Mesothelial cell of epicardium (in vitro differentiated cells): ENCODE data around the gene NCKAP1. TPM values are rescaled to one million over a fixed set of nuclear protein-coding genes. Genes with fewer than 3 reads are reported as not detected.
A peak's percentile ranks its signal among the peaks of the same experiment; 100 is the strongest.

Experiments used
- DNase-seq, 2 experiments: peaks; one replicate each; pipeline ENCODE4 v3.0.0; 2021; ENCODE audit warnings: low spot score in 2 of 2; ENCODE audit not compliant: unreplicated experiment in 2 of 2
- H3K27ac Mint-ChIP-seq: 2 replicates; pipeline ENCODE4 v1.8.0; 2021; ENCODE audit warnings: mixed read lengths
- H3K27me3 Mint-ChIP-seq: 2 replicates; pipeline ENCODE4 v1.8.0; 2021; ENCODE audit warnings: low read depth, mixed read lengths
- H3K36me3 Mint-ChIP-seq: 2 replicates; pipeline ENCODE4 v1.8.0; 2021; ENCODE audit warnings: mixed read lengths
- H3K4me1 Mint-ChIP-seq: 2 replicates; pipeline ENCODE4 v1.8.0; 2021; ENCODE audit warnings: mixed read lengths
- H3K4me3 Mint-ChIP-seq: 2 replicates; pipeline ENCODE4 v1.8.0; 2021; ENCODE audit warnings: mild to moderate bottlenecking, moderate library complexity, mixed read lengths
- H3K9me3 Mint-ChIP-seq: 2 replicates; pipeline ENCODE4 v1.8.0; 2021; ENCODE audit warnings: mixed read lengths
- total RNA-seq: library from RNA; stranded (reverse); gene quantifications from 3 replicates; pipeline ENCODE4 v1.2.1, GENCODE V29; 2021
- TF ChIP-seq, protein P1 (sequence below): fragments of 200-600 bp; sonication (generic); IDR thresholded peaks from one replicate; pipeline ENCODE4 v1.5.0; 2021; ENCODE audit warnings: antibody characterized with exemption; ENCODE audit not compliant: unreplicated experiment

The NCKAP1 gene
- total RNA-seq, 1 donor from 2014 or later: 104 TPM

DNA sequence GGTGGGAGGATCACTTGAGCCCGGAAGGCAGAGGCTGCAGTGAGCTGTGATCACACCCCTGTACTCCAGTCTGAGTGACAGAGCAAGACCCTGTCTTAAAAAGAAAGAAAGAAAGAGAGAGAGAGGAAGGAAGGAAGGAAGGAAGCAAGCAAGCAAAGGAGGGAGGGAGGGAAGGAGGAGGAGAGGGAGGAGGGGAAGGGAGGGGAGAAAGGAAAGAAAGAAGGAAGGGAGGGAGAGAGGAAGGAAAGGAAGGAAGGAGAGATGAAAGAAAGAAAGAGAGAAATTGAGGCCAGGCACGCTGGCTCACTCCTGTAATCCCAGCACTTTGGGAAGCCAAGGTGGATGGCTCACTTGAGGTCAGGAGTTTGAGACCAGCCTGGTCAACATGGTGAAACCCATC lies 2.3 kb upstream of the NCKAP1 start:
- Mint-ChIP-seq H3K9me3 (no peaks in the 10 kb centered on the region), H3K4me1 (peaks cover 18% of the 10 kb centered on the region), H3K27me3 (peaks cover 17% of the 10 kb centered on the region), H3K27ac (no peak overlapping the region), H3K36me3 (no peaks in the 10 kb centered on the region), H3K4me3 (no peak overlapping the region)
- DNase-seq: no peak
- TF ChIP-seq, protein P1, sequence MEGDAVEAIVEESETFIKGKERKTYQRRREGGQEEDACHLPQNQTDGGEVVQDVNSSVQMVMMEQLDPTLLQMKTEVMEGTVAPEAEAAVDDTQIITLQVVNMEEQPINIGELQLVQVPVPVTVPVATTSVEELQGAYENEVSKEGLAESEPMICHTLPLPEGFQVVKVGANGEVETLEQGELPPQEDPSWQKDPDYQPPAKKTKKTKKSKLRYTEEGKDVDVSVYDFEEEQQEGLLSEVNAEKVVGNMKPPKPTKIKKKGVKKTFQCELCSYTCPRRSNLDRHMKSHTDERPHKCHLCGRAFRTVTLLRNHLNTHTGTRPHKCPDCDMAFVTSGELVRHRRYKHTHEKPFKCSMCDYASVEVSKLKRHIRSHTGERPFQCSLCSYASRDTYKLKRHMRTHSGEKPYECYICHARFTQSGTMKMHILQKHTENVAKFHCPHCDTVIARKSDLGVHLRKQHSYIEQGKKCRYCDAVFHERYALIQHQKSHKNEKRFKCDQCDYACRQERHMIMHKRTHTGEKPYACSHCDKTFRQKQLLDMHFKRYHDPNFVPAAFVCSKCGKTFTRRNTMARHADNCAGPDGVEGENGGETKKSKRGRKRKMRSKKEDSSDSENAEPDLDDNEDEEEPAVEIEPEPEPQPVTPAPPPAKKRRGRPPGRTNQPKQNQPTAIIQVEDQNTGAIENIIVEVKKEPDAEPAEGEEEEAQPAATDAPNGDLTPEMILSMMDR: no peak

DNA sequence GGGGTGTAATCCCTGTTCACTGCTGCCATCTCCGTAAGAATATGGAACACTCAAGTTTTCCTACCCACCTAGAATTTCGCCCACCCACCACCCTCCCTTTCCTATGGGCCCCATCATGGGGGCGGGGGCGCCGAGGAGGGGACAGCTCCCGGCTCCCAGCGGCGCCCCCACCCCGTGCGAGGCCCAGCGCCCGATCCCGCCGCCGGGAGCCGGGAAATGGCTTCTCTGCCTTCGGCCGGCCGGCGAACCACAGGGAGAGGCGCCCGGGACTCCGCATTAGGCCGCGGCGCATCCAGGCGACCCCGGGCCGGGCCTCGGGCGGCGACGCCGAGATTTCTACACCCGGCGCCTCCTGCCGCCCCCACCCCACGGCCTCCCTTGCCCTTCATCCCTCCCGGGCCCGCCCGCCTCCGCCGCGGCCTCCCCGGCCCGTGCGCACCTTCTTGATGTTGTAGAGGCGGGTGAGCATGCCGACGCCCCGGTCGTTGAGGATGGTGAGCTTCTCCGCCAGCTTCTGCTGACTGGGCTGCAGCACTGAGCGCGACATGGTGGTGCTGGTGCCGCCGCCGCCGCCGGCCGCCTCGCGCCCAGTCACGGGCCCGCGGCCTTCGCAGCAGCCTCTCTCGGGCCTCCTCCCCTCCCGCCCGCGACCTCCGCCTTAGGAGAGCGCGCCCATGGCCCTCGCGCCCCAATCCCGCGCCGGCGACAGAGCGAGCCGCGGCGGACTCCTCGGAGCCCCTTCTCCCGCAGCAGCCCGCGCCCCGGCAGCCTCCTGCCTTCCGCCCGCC lies 510 bp downstream of the NCKAP1 start:
- peak overlapping the region; percentile 85 for H3K4me3 Mint-ChIP-seq
- no peaks in the 10 kb centered on the region for H3K9me3 Mint-ChIP-seq
- peak; percentile 31 to 67 for DNase-seq
- TF ChIP-seq, protein P1: no peak
- H3K27me3 Mint-ChIP-seq: peaks cover 9% of the 10 kb centered on the region
- no peaks in the 10 kb centered on the region for H3K36me3 Mint-ChIP-seq
- H3K4me1 Mint-ChIP-seq: peaks cover 36% of the 10 kb centered on the region
- H3K27ac Mint-ChIP-seq: peak overlapping the region; percentile 98

DNA sequence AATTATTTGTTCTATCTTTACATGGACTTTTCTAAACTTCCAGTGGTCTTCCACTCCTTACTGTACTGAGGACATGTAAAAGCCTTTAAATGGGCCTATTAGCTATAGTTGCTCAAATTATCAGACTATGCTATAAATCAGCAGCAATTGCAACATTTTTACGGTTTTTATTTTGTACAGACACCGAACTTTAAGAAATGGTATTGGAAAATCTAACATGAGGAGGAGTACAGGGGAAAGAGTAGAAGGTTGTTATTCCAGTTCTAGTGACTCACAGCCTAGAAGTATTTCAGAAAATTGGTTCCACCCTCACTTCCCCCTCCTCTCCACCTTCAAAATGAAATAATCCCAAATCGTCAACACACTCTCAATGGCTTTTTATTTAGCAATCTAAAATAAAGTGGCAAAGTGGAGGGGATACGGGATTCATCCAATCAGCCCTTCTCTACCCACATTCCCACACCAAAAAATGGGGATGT lies 1.1 kb downstream of the NCKAP1 start:
- TF ChIP-seq, protein P1: no peak

DNA sequence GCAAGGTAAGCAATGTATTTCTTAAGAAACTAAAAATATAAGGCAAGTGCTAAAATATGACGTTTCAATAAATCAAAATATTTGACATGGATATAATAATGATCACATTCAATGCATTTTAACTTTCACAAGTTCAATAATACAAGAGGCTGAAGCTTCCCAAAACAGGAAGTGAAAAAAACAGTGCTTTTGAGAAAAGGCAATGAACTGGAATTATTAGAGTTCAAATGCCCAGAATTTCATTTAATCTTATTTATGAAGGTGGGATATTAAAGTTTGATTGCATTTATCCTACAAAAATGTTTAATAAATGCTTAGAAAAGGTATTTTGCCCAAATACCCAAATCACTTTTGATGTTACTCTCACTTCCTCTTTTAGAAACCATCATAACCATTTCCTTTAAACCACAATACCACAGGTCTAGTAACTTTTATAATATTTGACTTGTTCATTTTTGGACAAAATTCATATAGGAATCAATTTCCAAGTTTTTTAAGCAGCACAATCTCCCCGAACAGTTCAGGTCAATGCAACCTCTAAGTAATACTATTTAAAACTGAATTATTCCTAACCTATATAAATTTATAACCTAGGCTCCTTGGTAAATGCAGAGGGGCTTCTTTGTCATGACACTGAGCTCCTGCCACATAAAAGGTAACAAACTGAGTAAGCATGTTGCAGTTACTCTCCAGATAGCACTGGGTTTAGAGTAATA lies 2.1 kb downstream of the NCKAP1 start:
- peaks cover 9% of the 10 kb centered on the region for H3K27me3 Mint-ChIP-seq
- H3K4me1 Mint-ChIP-seq: peaks cover 40% of the 10 kb centered on the region
- DNase-seq: no peak
- H3K27ac Mint-ChIP-seq: peak overlapping the region; percentile 98
- peak overlapping the region; percentile 85 for H3K4me3 Mint-ChIP-seq
- H3K36me3 Mint-ChIP-seq: no peaks in the 10 kb centered on the region
- TF ChIP-seq, protein P1: no peak
- H3K9me3 Mint-ChIP-seq: no peaks in the 10 kb centered on the region

More for the DNA sequence above, 1.1 kb downstream of the NCKAP1 start:
- H3K9me3 Mint-ChIP-seq: no peaks in the 10 kb centered on the region
- H3K27me3 Mint-ChIP-seq: peaks cover 9% of the 10 kb centered on the region
- H3K27ac Mint-ChIP-seq: peak overlapping the region; percentile 98
- no peaks in the 10 kb centered on the region for H3K36me3 Mint-ChIP-seq
- H3K4me1 Mint-ChIP-seq: peaks cover 36% of the 10 kb centered on the region
- H3K4me3 Mint-ChIP-seq: peak overlapping the region; percentile 85
- no peak for DNase-seq

DNA sequence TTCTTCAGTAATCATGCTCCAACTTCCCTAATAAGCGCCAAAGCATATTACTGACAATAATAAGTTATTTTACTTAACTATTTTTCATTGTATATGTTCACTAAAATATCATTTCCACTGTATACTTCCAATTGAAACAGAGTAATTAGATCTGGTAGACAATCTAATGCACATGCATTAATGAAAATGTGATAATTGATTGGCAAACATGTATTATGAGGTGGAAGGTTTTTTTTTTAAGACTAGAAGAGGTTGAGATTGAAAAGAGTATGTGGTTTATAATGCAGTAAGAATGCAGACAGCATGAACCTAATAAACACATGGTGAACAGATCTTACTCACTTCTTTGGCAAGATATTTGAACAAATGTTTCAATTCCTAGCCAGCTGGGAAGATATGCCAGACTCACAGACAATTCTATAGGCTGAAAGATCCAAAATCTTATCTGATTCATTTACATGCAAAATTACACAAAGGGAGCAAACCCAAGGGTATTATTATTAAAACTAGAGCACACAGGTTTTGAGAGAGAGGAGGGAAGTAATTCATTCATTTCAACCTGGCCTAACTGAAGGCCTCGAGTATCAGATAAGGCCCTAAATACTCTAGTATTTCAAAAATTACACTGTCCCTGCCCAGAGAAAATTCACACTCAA lies 2.8 kb downstream of the NCKAP1 start:
- Mint-ChIP-seq H3K36me3 (no peaks in the 10 kb centered on the region), H3K27ac (peak overlapping the region; percentile 92), H3K4me3 (peak overlapping the region; percentile 85), H3K27me3 (peaks cover 8% of the 10 kb centered on the region), H3K4me1 (peaks cover 42% of the 10 kb centered on the region), H3K9me3 (no peaks in the 10 kb centered on the region)
- DNase-seq: no peak
- TF ChIP-seq, protein P1: no peak
